IMR-90 (cell line): ENCODE results near the gene NOD2. TPM values are rescaled to one million over a fixed set of nuclear protein-coding genes. Genes with fewer than 3 reads are reported as not detected.

Source experiments
- ATAC-seq: fragments of 200-7000 bp; cut with Tn5 transposase; 2 replicates; pipeline ENCODE4 v1.9.1; 2020; ENCODE audit warnings: low read depth, mild to moderate bottlenecking, moderate library complexity
- BruUV-seq: library from RNA; stranded (reverse); fragments of 400-500 nt; replicated peaks from 2 replicates; lab custom pipeline; 2021; lab: Mats Ljungman, UMichigan
- CTCF ChIA-PET: fragments of 300-600 bp; formaldehyde crosslinking; extraction: SDS; loops from one replicate; lab custom pipeline; 2021; ENCODE audit warnings: antibody characterized with exemption; lab: Yijun Ruan, JAX
- POLR2A ChIA-PET: fragments of 300-600 bp; sonication (Branson Sonifier 250); formaldehyde crosslinking; loops from one replicate; lab custom pipeline; 2022; ENCODE audit warnings: antibody characterized with exemption; ENCODE audit not compliant: unreplicated experiment; lab: Charles Lee
- DNase-seq: peaks from one replicate; pipeline ENCODE4 v3.0.0; 2013
- H2AFZ ChIP-seq: replicated peaks from 2 replicates; pipeline ENCODE3; 2013; ENCODE audit warnings: low read length, mild to moderate bottlenecking; ENCODE audit not compliant: poor library complexity
- H2AK5ac ChIP-seq: 2 replicates; pipeline ENCODE4 v1.6.1; 2013; ENCODE audit warnings: low read depth, low read length, inconsistent platforms
- H2AK9ac ChIP-seq: replicated peaks from 2 replicates; pipeline ENCODE3; 2013; ENCODE audit warnings: mild to moderate bottlenecking, low read depth, low read length, moderate library complexity; ENCODE audit not compliant: poor library complexity
- H2BK120ac ChIP-seq: 2 replicates; pipeline ENCODE4 v1.6.1; 2013; ENCODE audit warnings: low read depth, low read length, inconsistent platforms
- H2BK15ac ChIP-seq: 3 replicates; pipeline ENCODE4 v1.6.1; 2013; ENCODE audit warnings: low read depth, low read length, inconsistent platforms
- H2BK20ac ChIP-seq: 2 replicates; pipeline ENCODE4 v1.6.1; 2013; ENCODE audit warnings: low read depth, mild to moderate bottlenecking, inconsistent platforms, low read length, moderate library complexity
- H2BK5ac ChIP-seq: 2 replicates; pipeline ENCODE4 v1.6.1; 2013; ENCODE audit warnings: mild to moderate bottlenecking, low read depth, low read length, inconsistent platforms; ENCODE audit not compliant: poor library complexity, severe bottlenecking
- H3K14ac ChIP-seq: replicated peaks from 2 replicates; pipeline ENCODE4 v1.6.1; 2013; ENCODE audit warnings: low read depth, low read length, inconsistent platforms
- H3K18ac ChIP-seq: 2 replicates; pipeline ENCODE4 v1.6.1; 2013; ENCODE audit warnings: low read depth, low read length, control low read depth
- H3K23ac ChIP-seq: 2 replicates; pipeline ENCODE4 v1.6.1; 2013; ENCODE audit warnings: low read depth, low read length, inconsistent platforms
- H3K27ac ChIP-seq: 2 replicates; pipeline ENCODE4 v1.5.1; 2013; ENCODE audit warnings: mild to moderate bottlenecking, control low read depth, low read length; ENCODE audit not compliant: insufficient read depth
- H3K27me3 ChIP-seq: 2 replicates; pipeline ENCODE4 v1.6.1; 2013; ENCODE audit warnings: low read length; ENCODE audit not compliant: control insufficient read depth, insufficient read depth
- H3K36me3 ChIP-seq: 2 replicates; pipeline ENCODE4 v1.6.1; 2013; ENCODE audit warnings: low read length, mixed read lengths; ENCODE audit not compliant: control insufficient read depth, insufficient read depth
- H3K4ac ChIP-seq: 2 replicates; pipeline ENCODE4 v1.6.1; 2013; ENCODE audit warnings: low read depth, low read length, inconsistent platforms
- H3K4me1 ChIP-seq: 2 replicates; pipeline ENCODE4 v1.6.1; 2013; ENCODE audit warnings: low read length, mixed read lengths; ENCODE audit not compliant: control insufficient read depth, insufficient read depth
- H3K4me2 ChIP-seq: 2 replicates; pipeline ENCODE4 v1.6.1; 2013; ENCODE audit warnings: low read depth, mild to moderate bottlenecking, control low read depth, low read length, moderate library complexity
- H3K4me3 ChIP-seq: 2 replicates; pipeline ENCODE4 v1.5.1; 2013; ENCODE audit warnings: low read depth, mild to moderate bottlenecking, control low read depth, low read length, moderate library complexity; ENCODE audit not compliant: insufficient read depth
- H3K56ac ChIP-seq: 2 replicates; pipeline ENCODE4 v1.6.1; 2013; ENCODE audit warnings: low read length, inconsistent platforms; ENCODE audit not compliant: insufficient read depth; ENCODE audit errors: extremely low read depth
- H3K79me1 ChIP-seq, 2 experiments: 2 replicates each; pipeline ENCODE4 v1.6.1; 2013; ENCODE audit warnings: low read length in 2 of 2, inconsistent platforms in 1 of 2, low read depth in 1 of 2
- H3K9ac ChIP-seq: 2 replicates; pipeline ENCODE4 v1.6.1; 2013; ENCODE audit warnings: low read depth, low read length, control low read depth
- H3K9me1 ChIP-seq: 2 replicates; pipeline ENCODE4 v1.6.1; 2013; ENCODE audit warnings: low read length, inconsistent platforms; ENCODE audit not compliant: insufficient read depth
- H3K9me3 ChIP-seq: 2 replicates; pipeline ENCODE4 v1.6.1; 2013; ENCODE audit warnings: low read length; ENCODE audit not compliant: control insufficient read depth, insufficient read depth
- H4K20me1 ChIP-seq: 2 replicates; pipeline ENCODE4 v1.6.1; 2013; ENCODE audit warnings: low read length, inconsistent platforms; ENCODE audit not compliant: insufficient read depth
- H4K5ac ChIP-seq: 2 replicates; pipeline ENCODE4 v1.6.1; 2013; ENCODE audit warnings: mild to moderate bottlenecking, low read depth, low read length, control low read depth
- H4K8ac ChIP-seq, 2 experiments: 2 replicates each; pipeline ENCODE4 v1.6.1; 2013; ENCODE audit warnings: low read depth in 2 of 2, low read length in 2 of 2, control low read depth in 1 of 2, inconsistent platforms in 1 of 2
- H4K91ac ChIP-seq: 2 replicates; pipeline ENCODE4 v1.6.1; 2013; ENCODE audit warnings: low read depth, low read length, inconsistent platforms; ENCODE audit not compliant: insufficient read depth
- BHLHE40 ChIP-seq: fragments of 150-350 bp; IDR thresholded peaks from 2 replicates; pipeline ENCODE4 v1.6.1; 2016; ENCODE audit warnings: mild to moderate bottlenecking, low read depth, low read length
- CEBPB ChIP-seq: IDR thresholded peaks from 2 replicates; pipeline ENCODE4 v1.6.1; 2012; ENCODE audit warnings: low read depth, low read length, improper control_type of control experiment
- CHD1 ChIP-seq: IDR thresholded peaks from 2 replicates; pipeline ENCODE4 v1.6.1; 2012; ENCODE audit warnings: low read depth, low read length, improper control_type of control experiment
- CTCF ChIP-seq: conservative IDR thresholded peaks from 2 replicates; pipeline ENCODE4 v1.5.1; 2012; ENCODE audit warnings: mild to moderate bottlenecking, low read depth, low read length, improper control_type of control experiment
- ELK1 ChIP-seq: fragments of 150-350 bp; IDR thresholded peaks from 2 replicates; pipeline ENCODE4 v1.6.1; 2016; ENCODE audit warnings: low read depth, mild to moderate bottlenecking, low read length, moderate library complexity, borderline replicate concordance
- FOS ChIP-seq: fragments of 150-350 bp; IDR thresholded peaks from 2 replicates; pipeline ENCODE4 v1.6.1; 2016; ENCODE audit warnings: low read depth, low read length
- MAFK ChIP-seq: IDR thresholded peaks from 2 replicates; pipeline ENCODE4 v1.6.1; 2012; ENCODE audit warnings: low read depth, low read length, improper control_type of control experiment
- MAZ ChIP-seq: IDR thresholded peaks from 2 replicates; pipeline ENCODE4 v1.6.1; 2012; ENCODE audit warnings: low read depth, mild to moderate bottlenecking, low read length, improper control_type of control experiment, moderate library complexity, borderline replicate concordance
- MXI1 ChIP-seq: IDR thresholded peaks from 2 replicates; pipeline ENCODE4 v1.6.1; 2012; ENCODE audit warnings: low read depth, mild to moderate bottlenecking, low read length, moderate library complexity, borderline replicate concordance
- NFE2L2 ChIP-seq: fragments of 150-350 bp; IDR thresholded peaks from 2 replicates; pipeline ENCODE4 v1.6.1; 2016; ENCODE audit warnings: low read depth, mild to moderate bottlenecking, low read length
- POLR2A ChIP-seq: IDR thresholded peaks from 2 replicates; pipeline ENCODE4 v1.6.1; 2012; ENCODE audit warnings: mild to moderate bottlenecking, low read depth, low read length
- RAD21 ChIP-seq: IDR thresholded peaks from 2 replicates; pipeline ENCODE4 v1.6.1; 2012; ENCODE audit warnings: low read length, improper control_type of control experiment
- RCOR1 ChIP-seq: IDR thresholded peaks from 2 replicates; pipeline ENCODE4 v1.6.1; 2012; ENCODE audit warnings: mild to moderate bottlenecking, low read length, improper control_type of control experiment; ENCODE audit not compliant: insufficient replicate concordance
- RFX5 ChIP-seq: IDR thresholded peaks from 2 replicates; pipeline ENCODE4 v1.8.0; 2012; ENCODE audit warnings: low read depth, mild to moderate bottlenecking, low read length, moderate library complexity
- SMC3 ChIP-seq: fragments of 150-350 bp; IDR thresholded peaks from 2 replicates; pipeline ENCODE4 v1.6.1; 2016; ENCODE audit warnings: low read depth, mild to moderate bottlenecking, antibody characterized with exemption, low read length, moderate library complexity
- USF2 ChIP-seq: fragments of 150-350 bp; IDR thresholded peaks from 2 replicates; pipeline ENCODE4 v1.6.1; 2017; ENCODE audit warnings: mild to moderate bottlenecking, antibody characterized with exemption, low read length, low read depth
- WGBS, 2 experiments: methylation state at CpG; one replicate each; pipeline versions ENCODE4 v1.1.5 to v1.1.7; 2013; ENCODE audit warnings: missing lambda C conversion rate in 2 of 2; ENCODE audit not compliant: insufficient read length in 1 of 2; ENCODE audit errors: extremely low coverage in 2 of 2; 5-methylcytosine and 5-hydroxymethylcytosine counted together
- dilution Hi-C: fragments of 300-500 bp; cut with HindIII; formaldehyde crosslinking; loops from one replicate; pipeline ENCODE4 v1.14.3; 2018; ENCODE audit warnings: low sequenced_read_pairs; ENCODE audit not compliant: unreplicated experiment
- in situ Hi-C: fragments of 300-500 bp; cut with MboI; formaldehyde crosslinking; loops from 3 replicates; pipeline ENCODE4 v1.14.3; 2019; ENCODE audit warnings: low sequenced_read_pairs, inconsistent platforms, mixed read lengths
- intact Hi-C: fragments of 100-400 bp; cut with micrococcal nuclease; formaldehyde crosslinking; loops from 2 replicates; pipeline ENCODE4 v1.10.0; 2022
- polyA plus RNA-seq, 3 experiments: library from polyadenylated mRNA; depleted of rRNA; stranded (reverse); fragments of >200 nt; gene quantifications; 2 replicates each; pipeline ENCODE4 v1.2.3, GENCODE V29; 2012; ENCODE audit warnings: low replicate concordance in 1 of 3
- total RNA-seq: library from RNA; depleted of rRNA; stranded (reverse); fragments of >200 nt; gene quantifications from 2 replicates; pipeline ENCODE4 v1.2.3, GENCODE V29; 2012

Gene NOD2
- total and polyA plus RNA-seq, 2 of the 4 experiments (the other 2 are of a cell fraction), result not detected

- ChIA-PET CTCF (interaction anchor here (0.6 to 0.8 kb wide), 2 partner anchors 12 to 55 kb away, joined by 3 read pairs; no protein-coding TSS in a partner anchor), POLR2A (no interaction called here)
- Histone ChIP-seq H4K8ac (no peak overlapping the region), H3K4me2 (no peak overlapping the region), H3K27ac (no peak overlapping the region), H2AFZ (no peak overlapping the region), H3K4ac (no peak overlapping the region), H3K56ac (no peak overlapping the region), H3K4me1 (no peaks in the 10 kb centered on the region), H2BK15ac (no peak overlapping the region), H3K9ac (no peak overlapping the region), H3K18ac (no peak overlapping the region), H2AK9ac (no peak overlapping the region), H2BK5ac (no peak overlapping the region), H4K20me1 (no peaks in the 10 kb centered on the region), H3K23ac (no peak overlapping the region), H3K79me1 (peaks cover 6 to 12% of the 10 kb centered on the region in 2 experiments; a peak in 3 of 4 replicates), H3K9me3 (no peaks in the 10 kb centered on the region), H3K36me3 (peaks cover 15% of the 10 kb centered on the region), H2AK5ac (no peak overlapping the region), H4K5ac (no peak overlapping the region), H2BK120ac (no peak overlapping the region), H3K14ac (no peak overlapping the region), H3K9me1 (no peaks in the 10 kb centered on the region), H3K27me3 (no peaks in the 10 kb centered on the region), H4K91ac (no peak overlapping the region), H2BK20ac (no peak overlapping the region), H3K4me3 (no peak overlapping the region)
- ATAC-seq (no peak), DNase-seq (no peak)
- intact Hi-C loops, result no loop called here
- TF ChIP-seq RFX5 (no peak), MAZ (no peak), RCOR1 (no peak), CEBPB (no peak), USF2 (no peak), MXI1 (no peak), MAFK (no peak), RAD21 (no peak), FOS (no peak), SMC3 (no peak), ELK1 (no peak), NFE2L2 (no peak), BHLHE40 (no peak), CTCF (no peak), CHD1 (no peak), POLR2A (no peak)
- WGBS, 2 experiments, result 82% methylated on average over 2 of the region's 6 CpGs; no CpG with 5 or more reads in 1 of the 2 experiments
- BruUV-seq, result no TSS peak
- in situ Hi-C loops, result no loop called here
- dilution Hi-C loops, result no loop called here
Observed at GRCh38 chr16:50751528-50751927, 58.1 kb downstream of the NOD2 start.
